HG03025 (cell line): ENCODE measurements around the gene COBLL1.
A peak's percentile ranks its signal among the peaks of the same experiment; 100 is the strongest.

Experiments used
- ATAC-seq: cut with Tn5 transposase; IDR thresholded peaks from one replicate; pipeline ENCODE4 v1.9.1; 2021; ENCODE audit warnings: mild to moderate bottlenecking, moderate library complexity; ENCODE audit not compliant: unreplicated experiment, low FRiP score

COBLL1 gene

DNA sequence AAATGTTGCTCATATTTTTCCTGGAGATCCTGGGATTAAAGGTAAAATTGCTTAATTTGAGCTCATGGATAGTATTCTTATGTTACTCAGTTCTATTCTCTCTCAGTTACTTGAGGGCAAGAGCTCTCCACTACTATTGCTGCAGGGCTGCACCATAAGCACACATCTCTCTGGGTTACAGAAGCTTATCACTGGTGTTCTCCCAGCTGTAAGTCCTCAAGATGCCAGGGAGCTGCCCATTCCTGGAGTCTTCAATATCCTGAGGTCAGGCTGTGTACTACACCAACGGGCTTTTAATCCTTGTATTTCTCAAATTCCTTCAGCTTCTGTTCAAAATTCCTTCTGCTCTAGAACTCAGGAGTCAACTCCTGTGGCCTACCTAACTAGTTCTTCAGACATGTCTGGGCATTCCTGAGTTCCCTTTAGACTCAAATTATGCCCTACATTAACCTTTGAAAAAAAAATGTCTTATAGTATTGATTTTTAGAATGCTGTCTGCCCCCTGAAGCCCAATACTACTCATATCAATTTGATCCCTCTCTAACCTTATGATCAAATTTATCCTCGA, 17.7 kb upstream of the COBLL1 start:
- no peak for ATAC-seq

DNA sequence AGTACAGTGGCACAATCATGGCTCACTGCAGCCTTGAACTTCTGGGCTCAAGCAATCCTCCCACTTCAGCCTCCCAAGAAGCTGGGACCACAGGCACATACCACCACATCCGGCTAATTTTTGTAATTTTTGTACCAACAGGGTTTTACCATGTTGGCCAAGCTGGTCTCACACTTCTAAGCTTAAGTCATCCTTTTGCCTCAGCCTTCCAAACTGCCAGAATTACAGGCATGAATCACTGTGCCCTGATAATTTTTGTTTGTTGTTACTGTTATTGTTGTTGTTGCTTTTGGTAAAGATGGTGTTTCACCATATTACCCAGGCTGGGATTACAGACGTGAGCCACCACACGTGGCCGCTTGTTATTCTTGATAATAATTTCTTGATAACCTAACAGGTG, 10.5 kb upstream of the COBLL1 start:
- ATAC-seq, result no peak

GRCh38 chr2:164850235-164850634, 8.6 kb upstream of the COBLL1 start:
- no peak for ATAC-seq

- ATAC-seq, result no peak
These were observed 7.9 kb upstream of the COBLL1 start for GRCh38 chr2:164849506-164849905.

- no peak for ATAC-seq
These were observed 6.5 kb upstream of the COBLL1 start for GRCh38 chr2:164847981-164848741.

- no peak for ATAC-seq
These were observed 5.7 kb upstream of the COBLL1 start for GRCh38 chr2:164847291-164847690.

- ATAC-seq, result no peak
These were observed 4.7 kb upstream of the COBLL1 start for GRCh38 chr2:164846276-164846675.

DNA sequence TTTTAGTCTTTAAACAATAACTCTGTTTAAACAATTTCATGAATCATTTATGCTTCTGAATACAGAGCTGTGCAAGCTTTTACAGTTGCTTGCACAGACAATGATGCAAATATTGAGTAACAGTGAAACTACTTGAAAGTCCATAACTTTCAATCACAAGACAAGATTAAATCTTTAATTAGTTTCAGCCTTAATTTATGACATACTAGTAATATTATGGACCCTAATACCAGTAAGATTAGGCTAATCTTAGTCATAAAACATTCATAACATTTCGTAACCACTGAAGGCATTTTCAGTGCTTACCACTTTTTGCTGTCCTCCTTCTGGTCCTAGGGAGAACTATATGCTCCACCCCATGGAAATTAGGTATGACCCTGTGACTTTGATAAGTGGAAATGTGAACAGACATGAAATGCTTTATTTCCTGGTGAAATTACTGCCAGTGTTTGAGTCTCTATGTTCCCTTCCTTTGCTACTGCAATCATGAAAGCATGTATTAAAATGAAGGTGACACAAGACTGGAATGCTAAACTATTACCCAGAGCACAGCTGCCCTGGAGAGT, 1.8 kb upstream of the COBLL1 start:
- ATAC-seq, result no peak

DNA sequence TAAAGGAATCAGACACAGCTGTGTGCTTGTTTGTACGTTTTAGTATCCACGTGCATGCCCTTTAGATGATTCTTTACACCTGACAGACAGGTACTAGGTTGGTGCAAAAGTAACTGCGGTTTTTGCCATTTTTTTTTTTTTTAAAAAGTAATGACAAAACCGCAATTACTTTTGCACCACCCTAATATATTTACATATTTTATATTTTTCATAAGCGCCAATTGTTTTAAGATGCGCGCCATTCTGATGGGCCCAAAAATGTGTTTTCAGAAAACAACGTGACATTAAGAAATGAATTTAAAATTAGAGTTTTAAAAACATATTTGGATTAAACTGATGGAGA, 972 bp upstream of the COBLL1 start:
- ATAC-seq, result no peak

GRCh38 chr2:164840930-164841718, 499 bp downstream of the COBLL1 start:
- ATAC-seq, result peak; percentile 62

GRCh38 chr2:164840458-164840929, 1.1 kb downstream of the COBLL1 start:
- no peak for ATAC-seq

DNA sequence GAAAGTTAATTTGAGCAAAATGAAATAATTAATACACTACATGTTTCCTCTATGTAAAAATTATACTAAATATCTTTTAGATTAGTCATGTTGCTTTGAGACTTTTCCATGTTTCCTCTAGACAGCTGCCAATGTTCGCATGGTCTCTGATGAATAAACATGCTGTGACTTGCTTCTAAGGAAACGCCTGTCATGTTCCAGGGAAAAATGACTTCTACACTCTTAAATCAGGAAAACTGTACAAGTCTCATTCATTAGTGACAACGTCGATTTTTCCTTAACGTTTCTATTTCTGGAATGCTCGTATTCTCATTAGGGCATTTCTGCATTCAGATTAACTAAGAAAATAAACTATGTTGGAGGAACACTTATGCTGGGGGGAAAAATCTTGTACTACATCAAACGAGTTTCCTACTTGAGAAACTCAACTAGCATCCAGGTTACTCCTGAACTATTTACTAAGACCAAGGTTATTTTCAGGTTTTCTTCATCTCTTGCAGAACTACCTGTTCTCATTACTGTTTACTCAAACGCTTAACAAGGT, 1.6 kb downstream of the COBLL1 start:
- no peak for ATAC-seq

DNA sequence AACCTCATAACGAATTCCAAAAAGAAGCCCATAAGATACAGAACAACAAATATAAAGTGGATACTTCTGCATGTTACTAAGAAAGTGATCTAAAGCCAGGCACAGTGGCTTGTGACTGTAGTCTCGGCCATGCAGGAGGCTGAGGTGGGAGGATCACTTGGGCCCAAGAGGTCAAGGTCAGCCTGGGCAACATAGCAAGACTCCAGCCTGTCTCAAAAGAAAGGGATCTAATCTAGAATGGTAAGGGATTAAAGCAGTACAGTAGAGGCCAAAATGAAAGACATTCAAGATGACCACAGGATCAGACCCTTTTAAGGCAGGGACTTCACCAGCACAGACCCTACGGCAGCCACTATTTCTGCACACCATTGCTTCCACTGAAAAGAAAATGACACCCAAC, 3.8 kb downstream of the COBLL1 start:
- no peak for ATAC-seq

DNA sequence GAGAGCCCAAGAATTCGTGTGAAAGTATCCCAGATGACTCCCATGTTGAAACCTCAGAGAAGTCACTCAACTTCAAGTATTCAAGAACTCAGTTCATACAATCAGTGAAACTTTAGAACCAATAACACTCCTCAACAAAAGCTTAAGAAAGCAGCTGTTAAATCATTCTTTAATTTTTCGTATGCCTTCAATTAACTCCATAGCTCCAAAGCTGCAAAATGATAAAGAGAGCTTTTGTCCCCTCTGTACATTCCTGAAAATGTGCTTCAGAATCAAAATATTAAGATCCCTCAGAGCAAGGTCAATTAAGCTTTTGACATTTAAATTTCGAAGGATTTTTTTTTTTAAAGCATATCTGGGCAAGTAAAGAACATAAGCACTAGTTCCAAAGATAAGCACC, 4.7 kb downstream of the COBLL1 start:
- ATAC-seq, result no peak

DNA sequence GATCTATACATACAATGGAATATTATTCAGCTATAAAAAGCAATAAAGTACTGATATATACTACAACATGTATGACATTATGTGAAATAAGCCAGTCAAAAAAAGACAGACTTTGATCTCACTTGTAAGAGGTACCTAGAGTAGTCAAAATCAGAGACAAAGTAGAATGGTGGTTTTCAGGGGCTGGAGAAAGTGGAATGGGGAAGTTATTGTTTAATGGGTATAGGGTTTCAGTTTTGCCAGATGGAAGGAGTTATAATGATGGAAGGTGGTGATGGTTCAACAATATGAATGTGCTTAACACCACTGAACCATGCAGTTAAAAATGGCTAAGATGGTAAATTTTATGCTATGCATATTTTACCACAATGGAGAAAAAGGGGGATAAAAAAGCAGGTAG, 6.3 kb downstream of the COBLL1 start:
- ATAC-seq, result no peak

DNA sequence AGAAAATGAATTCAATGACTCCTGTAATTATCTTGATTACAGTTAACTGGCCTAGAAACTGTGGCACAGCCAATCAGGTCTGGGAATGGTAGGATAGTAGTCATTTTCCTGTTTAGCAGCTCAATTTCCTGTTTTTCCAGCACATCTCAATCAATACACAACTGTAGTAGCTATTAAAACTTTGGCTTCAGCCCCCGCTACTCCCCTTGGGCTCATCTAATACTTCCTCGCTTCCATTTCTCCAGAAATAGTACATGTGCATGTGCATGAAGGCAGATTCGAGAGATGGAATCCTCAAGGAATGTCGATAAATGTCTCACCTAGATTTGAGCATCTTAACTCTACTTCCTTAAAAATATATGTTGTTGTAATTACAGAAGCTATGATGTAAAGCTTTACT, 9.7 kb downstream of the COBLL1 start:
- no peak for ATAC-seq

- ATAC-seq, result no peak
These were observed 10.4 kb downstream of the COBLL1 start for GRCh38 chr2:164831180-164831579.

DNA sequence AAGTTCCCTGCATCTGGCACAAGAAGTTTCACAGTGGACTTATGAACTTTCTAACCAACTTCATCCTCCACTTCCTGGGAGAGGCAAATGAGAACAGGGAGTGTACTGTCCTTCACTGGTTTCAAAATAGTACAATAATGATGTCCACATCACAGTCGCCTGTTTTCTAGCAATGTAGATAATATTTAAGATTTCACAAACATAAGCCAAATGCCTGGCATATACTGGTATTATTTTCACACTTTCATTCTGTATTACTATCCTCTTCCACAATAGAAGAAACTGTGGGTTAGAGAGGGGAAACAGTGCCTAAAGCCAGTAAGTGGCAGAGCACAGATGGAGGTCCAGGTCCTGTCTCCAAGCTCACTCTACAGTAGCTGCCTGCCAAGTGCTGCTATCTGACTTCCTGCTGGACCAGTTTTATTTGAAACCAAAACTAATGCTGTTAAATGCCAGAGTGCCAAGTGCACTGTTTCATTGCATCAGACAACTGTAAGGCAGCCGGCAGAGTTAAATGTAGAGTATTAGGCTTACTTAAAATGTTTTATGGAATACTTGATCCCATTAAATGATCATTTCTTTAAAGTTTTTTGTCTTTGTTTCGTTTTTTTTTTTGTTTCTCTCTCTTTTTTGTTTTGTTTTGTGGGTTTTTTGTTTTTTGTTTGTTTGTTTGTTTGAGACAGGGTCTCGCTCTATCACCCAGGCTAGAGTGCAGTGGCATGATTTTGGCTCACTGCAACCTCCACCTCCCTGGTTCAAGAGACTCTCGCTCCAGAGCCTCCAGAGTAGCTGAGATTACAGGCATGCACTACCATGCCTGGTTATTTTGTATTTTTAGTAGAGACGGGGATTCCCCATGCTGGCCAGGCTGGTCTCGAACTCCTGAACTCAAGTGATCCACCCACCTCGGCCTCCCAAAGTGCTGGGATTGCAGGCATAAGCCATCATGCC, 15.1 kb downstream of the COBLL1 start:
- no peak for ATAC-seq

DNA sequence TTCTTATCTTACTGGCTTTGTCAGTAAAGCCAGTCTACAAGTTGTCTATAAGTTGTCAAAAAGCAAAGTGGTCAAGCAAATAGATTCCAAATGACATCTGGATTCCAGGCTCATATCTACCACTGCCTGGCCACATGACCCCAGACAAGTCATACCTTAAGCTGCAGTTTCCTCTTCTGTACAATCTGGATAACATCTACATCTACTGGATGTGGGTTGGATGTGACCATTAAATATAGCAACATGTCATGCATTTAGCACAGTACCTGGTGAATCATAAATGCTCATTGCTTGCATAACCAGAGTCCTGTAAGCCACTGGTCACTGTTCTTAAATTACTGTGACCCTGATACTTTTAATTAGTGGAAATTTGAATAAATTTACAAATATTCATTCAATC, 16.8 kb downstream of the COBLL1 start:
- no peak for ATAC-seq

DNA sequence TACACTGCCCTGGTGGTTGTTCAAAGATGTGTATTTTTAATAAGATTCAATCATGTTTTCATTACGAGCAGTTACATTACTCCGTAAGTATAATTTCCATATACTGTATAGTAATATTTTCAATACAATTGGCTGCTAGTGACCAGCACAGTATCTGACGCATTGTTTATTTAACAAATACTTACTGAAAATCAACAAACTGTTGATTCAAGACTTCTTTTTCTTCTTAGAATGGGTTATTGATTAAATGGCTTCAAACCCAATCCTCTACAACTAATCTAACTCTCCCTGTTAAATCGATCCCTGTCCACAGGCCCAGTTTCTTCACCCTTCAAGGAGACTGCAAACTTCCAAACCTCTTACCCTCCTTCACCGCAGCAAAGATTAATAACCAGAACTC, 18.5 kb downstream of the COBLL1 start:
- no peak for ATAC-seq
